HG03159 (cell line): ENCODE data around the gene PDXP.
A peak's percentile ranks its signal among the peaks of the same experiment; 100 is the strongest.
"Not testable (repeated sequence)": the region's sequence is repeated elsewhere in the genome, so short reads cannot be mapped to it uniquely, and the experiment has no call there.

Source experiments
- ATAC-seq: cut with Tn5 transposase; IDR thresholded peaks from one replicate; pipeline ENCODE4 v1.9.1; 2021; ENCODE audit warnings: mild to moderate bottlenecking, moderate library complexity; ENCODE audit not compliant: unreplicated experiment

PDXP gene

GRCh38 chr22:37672920-37673455 is 14.5 kb downstream of the PDXP start:
- no peak for ATAC-seq

- ATAC-seq, result no peak
Measured at GRCh38 chr22:37674248-37674647, 15.7 kb downstream of the PDXP start.

GRCh38 chr22:37674951-37675929 is 16.7 kb downstream of the PDXP start, which contains the start of gene LGALS1:
Gene LGALS1, plus strand, starts transcription at chr22:37675636. Its CDS starts 67 bp downstream, at chr22:37675703.
- ATAC-seq, result peak; percentile 38

GRCh38 chr22:37675930-37676735 is 17.6 kb downstream of the PDXP start:
- no peak for ATAC-seq

- peak; percentile 60 for ATAC-seq
Measured at GRCh38 chr22:37676736-37677492, 18.4 kb downstream of the PDXP start.

GRCh38 chr22:37677493-37677974 is 19.0 kb downstream of the PDXP start:
- peak; percentile 28 for ATAC-seq

- no peak for ATAC-seq
Measured at GRCh38 chr22:37678372-37678771, 19.8 kb downstream of the PDXP start.

- ATAC-seq, result no peak
Measured at GRCh38 chr22:37679670-37680069, 21.1 kb downstream of the PDXP start.

GRCh38 chr22:37680191-37680851 is 21.8 kb downstream of the PDXP start:
- no peak for ATAC-seq

- ATAC-seq, result no peak
Measured at GRCh38 chr22:37681001-37681424, 22.5 kb downstream of the PDXP start.

GRCh38 chr22:37681556-37682049 is 23.1 kb downstream of the PDXP start:
- no peak for ATAC-seq

- no peak for ATAC-seq
Measured at GRCh38 chr22:37684803-37685615, 26.5 kb downstream of the PDXP start.

GRCh38 chr22:37686002-37686982 is 27.8 kb downstream of the PDXP start, which contains the start of gene NOL12:
Gene NOL12, plus strand, starts transcription at chr22:37686343. Its CDS starts 50 bp downstream, at chr22:37686393.
- ATAC-seq, result peak; percentile 82

GRCh38 chr22:37690407-37690806 is 31.9 kb downstream of the PDXP start:
- ATAC-seq, result no peak

GRCh38 chr22:37690901-37691504 is 32.5 kb downstream of the PDXP start:
- no peak for ATAC-seq

GRCh38 chr22:37692627-37693285 is 34.2 kb downstream of the PDXP start:
- no peak for ATAC-seq

- ATAC-seq, result not testable (repeated sequence)
Measured at GRCh38 chr22:37694131-37694530, 35.6 kb downstream of the PDXP start.
